Pancreas (tissue), 10 donors: ENCODE measurements around the gene LAMP5. TPM values are rescaled to one million over a fixed set of nuclear protein-coding genes. Genes with fewer than 3 reads are reported as not detected.
A peak's percentile ranks its signal among the peaks of the same experiment; 100 is the strongest.

Source experiments
- ATAC-seq, 4 donors: fragments of 200-7000 bp; cut with Tn5 transposase; one replicate each; pipeline versions ENCODE4 v1.8.0 to v1.9.1; 2020; ENCODE audit warnings: mild to moderate bottlenecking in 4 of 4, moderate library complexity in 4 of 4
- DNase-seq, 6 donors: peaks; one replicate each; pipeline ENCODE4 v3.0.0-alpha.2; 2020
- FAIRE-seq: peaks from 2 replicates; lab custom pipeline; 2012; peaks lifted over from hg19 to GRCh38; lab: Jason Lieb, UNC
- H3K27ac ChIP-seq, 4 donors: fragments of 200-600 bp; sonication (generic); 1 replicate in 3 of 4; 2 replicates in 1 of 4; pipeline versions ENCODE4 v1.5.0 to v1.8.0; 2020
- H3K27me3 ChIP-seq, 4 donors: fragments of 200-600 bp; one replicate each; pipeline ENCODE4 v1.8.0; 2021
- H3K36me3 ChIP-seq, 3 donors: fragments of 200-600 bp; sonication (generic) in 1 of 3; one replicate each; pipeline versions ENCODE4 v1.5.0 to v1.8.0; 2020 to 2021
- H3K4me1 ChIP-seq, 3 donors: fragments of 200-600 bp; one replicate each; pipeline ENCODE4 v1.8.0; 2021
- H3K4me3 ChIP-seq, 4 donors: fragments of 200-600 bp; sonication (generic) in 2 of 4; one replicate each; pipeline versions ENCODE4 v1.5.0 to v1.8.0; 2020 to 2021
- H3K9me3 ChIP-seq, 4 donors: fragments of 200-600 bp; one replicate each; pipeline ENCODE4 v1.8.0; 2021
- CTCF ChIP-seq, 4 donors: fragments of 200-600 bp; sonication (generic) in 3 of 4; IDR thresholded peaks; one replicate each; pipeline versions ENCODE4 v1.5.0 to v1.8.0; 2021; ENCODE audit warnings: antibody characterized with exemption in 4 of 4
- WGBS, 2 donors: extraction: QIAGEN DNeasy Blood & Tissue Kit; methylation state at CpG; one replicate each; pipeline ENCODE4 v1.1.7; 2013; 5-methylcytosine and 5-hydroxymethylcytosine counted together
- intact Hi-C, 3 donors: fragments of 100-400 bp; cut with DNase I; formaldehyde crosslinking; loops; one replicate each; pipeline versions ENCODE4 v1.11.1 to v1.14.2; 2022
- polyA plus RNA-seq, 2 donors: library from polyadenylated mRNA; stranded (reverse); fragments of 200-250 nt; gene quantifications; one replicate each; pipeline ENCODE4 v1.2.3, GENCODE V29; 2013
- total RNA-seq, 6 donors: library from RNA; stranded (reverse); fragmentation: NEBNext Ultra II Directional in 4 of 6; extraction: Animal tissue kit (Norgen Biotek cat#: 25700) in 4 of 6; gene quantifications; one replicate each; pipeline versions ENCODE4 v1.2.1 to v1.2.4, GENCODE V29; 2021 to 2023
- donor health status: healthy with polysubstance abuse.
- donor health status: DM: no; HTN: no; CAD: no; lungs with moderate emphysema.
- donor health status: DM: no; HTN: no; CAD: no.
- donor health status: control.
- donor health status: control.
- donor health status: Bipolar disorder and iron deficiency.
- donor health status: DM: yes; HTN: yes; CAD: no.
- donor health status: DM: no; HTN: no; CAD: no.
- donor health status: DM: no; HTN: no; CAD: no.
- donor health status: DM: yes; HTN: yes; CAD: no.

LAMP5 gene
- total and polyA plus RNA-seq, 8 donors = 0.09 to 3.9 (median 0.35) TPM; not detected in 3

GRCh38 chr20:9551808-9552550 lies 37.6 kb downstream of the LAMP5 start:
- no peak overlapping the region for H3K4me3 ChIP-seq
- no peaks in the 10 kb centered on the region for H3K27me3 ChIP-seq
- no peaks in the 10 kb centered on the region for H3K36me3 ChIP-seq
- FAIRE-seq = no peak
- no peak for DNase-seq
- no peaks in the 10 kb centered on the region for H3K4me1 ChIP-seq
- WGBS, 2 donors = 42 to 43% methylated on average over 4 of the region's 4 CpGs
- TF ChIP-seq CTCF (IDR thresholded peaks at IDR 0.05) = no peak
- ATAC-seq = no peak
- intact Hi-C loops = no loop called here
- no peaks in the 10 kb centered on the region for H3K9me3 ChIP-seq
- no peak overlapping the region for H3K27ac ChIP-seq

- FAIRE-seq (no peak), ATAC-seq (no peak), DNase-seq (no peak)
- H3K27ac ChIP-seq = no peak overlapping the region
- TF ChIP-seq CTCF (IDR thresholded peaks at IDR 0.05) = no peak
- H3K36me3 ChIP-seq = no peaks in the 10 kb centered on the region
- no peaks in the 10 kb centered on the region for H3K4me1 ChIP-seq
- no peaks in the 10 kb centered on the region for H3K9me3 ChIP-seq
- intact Hi-C loops = no loop called here
- H3K4me3 ChIP-seq = no peak overlapping the region
- no peaks in the 10 kb centered on the region for H3K27me3 ChIP-seq
- 73 to 77% methylated on average over 2 of the region's 2 CpGs for WGBS, 2 donors
These were observed 41.4 kb downstream of the LAMP5 start for GRCh38 chr20:9555781-9556180.

- ATAC-seq (no peak), DNase-seq (no peak), FAIRE-seq (no peak)
- H3K4me3 ChIP-seq = no peak overlapping the region
- no peaks in the 10 kb centered on the region for H3K27me3 ChIP-seq
- TF ChIP-seq CTCF (IDR thresholded peaks at IDR 0.05) = no peak
- WGBS, 2 donors = 87 to 92% methylated on average over 4 of the region's 4 CpGs
- H3K9me3 ChIP-seq = no peaks in the 10 kb centered on the region
- intact Hi-C loops = no loop called here
- H3K27ac ChIP-seq = no peak overlapping the region
- no peaks in the 10 kb centered on the region for H3K36me3 ChIP-seq
- no peaks in the 10 kb centered on the region for H3K4me1 ChIP-seq
These were observed 43.0 kb downstream of the LAMP5 start for GRCh38 chr20:9557411-9557810.

- FAIRE-seq (no peak), ATAC-seq (no peak), DNase-seq (peak in 1 of 6 donors; percentile 40)
- no peak overlapping the region for H3K4me3 ChIP-seq
- 76 to 86% methylated on average over 20 of the region's 20 CpGs for WGBS, 2 donors
- H3K27ac ChIP-seq = no peak overlapping the region
- TF ChIP-seq CTCF (IDR thresholded peaks at IDR 0.05) = no peak
- intact Hi-C loops = no loop called here
- no peaks in the 10 kb centered on the region for H3K4me1 ChIP-seq
- no peaks in the 10 kb centered on the region for H3K27me3 ChIP-seq
- H3K36me3 ChIP-seq = no peaks in the 10 kb centered on the region
- H3K9me3 ChIP-seq = no peaks in the 10 kb centered on the region
These were observed 51.6 kb downstream of the LAMP5 start for GRCh38 chr20:9565910-9566550.

GRCh38 chr20:9566977-9567376 lies 52.6 kb downstream of the LAMP5 start:
- H3K27me3 ChIP-seq = no peaks in the 10 kb centered on the region
- H3K4me1 ChIP-seq = no peaks in the 10 kb centered on the region
- intact Hi-C loops = no loop called here
- TF ChIP-seq CTCF (IDR thresholded peaks at IDR 0.05) = no peak
- no peak overlapping the region for H3K27ac ChIP-seq
- H3K9me3 ChIP-seq = no peaks in the 10 kb centered on the region
- ATAC-seq (no peak), DNase-seq (no peak), FAIRE-seq (no peak)
- H3K36me3 ChIP-seq = no peaks in the 10 kb centered on the region
- no peak overlapping the region for H3K4me3 ChIP-seq
- 63 to 75% methylated on average over 1 of the region's 1 CpG for whole genome bisulfite sequencing, 2 donors
